Activated T-helper 2 cell treated with anti-CD3 and anti-CD28 coated beads, Interferon-gamma antibody, Interleukin-2, Interleukin-4, amounts not matched to agents 10 μg/mL and 5 μg/mL and 100 μg/mL, durations not matched to agents 14 hours and 24 hours and 36 hours (primary cell): Measurements from ENCODE around the gene ZFPM1. TPM values are rescaled to one million over a fixed set of nuclear protein-coding genes. Genes with fewer than 3 reads are reported as not detected.
A peak's percentile ranks its signal among the peaks of the same experiment; 100 is the strongest.

Experiments used
- DNase-seq: peaks from one replicate; pipeline ENCODE4 v3.0.0; 2021; ENCODE audit warnings: low spot score
- H3K27ac Mint-ChIP-seq: one replicate; pipeline ENCODE4 v1.8.0; 2021; ENCODE audit warnings: mixed read lengths
- H3K27me3 Mint-ChIP-seq: one replicate; pipeline ENCODE4 v1.8.0; 2021; ENCODE audit warnings: low read depth, mixed read lengths
- H3K36me3 Mint-ChIP-seq: one replicate; pipeline ENCODE4 v1.8.0; 2021; ENCODE audit warnings: low read depth, mixed read lengths
- H3K4me1 Mint-ChIP-seq: one replicate; pipeline ENCODE4 v1.8.0; 2021; ENCODE audit warnings: low read depth, mixed read lengths
- H3K4me3 Mint-ChIP-seq: one replicate; pipeline ENCODE4 v1.8.0; 2021; ENCODE audit warnings: low read depth, mild to moderate bottlenecking, moderate library complexity, mixed read lengths
- H3K9me3 Mint-ChIP-seq: one replicate; pipeline ENCODE4 v1.8.0; 2021; ENCODE audit warnings: mixed read lengths
- intact Hi-C: fragments of 100-400 bp; cut with micrococcal nuclease; formaldehyde crosslinking; loops from one replicate; pipeline ENCODE4 v1.15.1; 2023
- total RNA-seq: library from RNA; stranded (reverse); gene quantifications from 2 replicates; pipeline ENCODE4 v1.2.3, GENCODE V29; 2022

The ZFPM1 gene
- total RNA-seq, 1 donor from 2014 or later, result 14.5 TPM

DNA sequence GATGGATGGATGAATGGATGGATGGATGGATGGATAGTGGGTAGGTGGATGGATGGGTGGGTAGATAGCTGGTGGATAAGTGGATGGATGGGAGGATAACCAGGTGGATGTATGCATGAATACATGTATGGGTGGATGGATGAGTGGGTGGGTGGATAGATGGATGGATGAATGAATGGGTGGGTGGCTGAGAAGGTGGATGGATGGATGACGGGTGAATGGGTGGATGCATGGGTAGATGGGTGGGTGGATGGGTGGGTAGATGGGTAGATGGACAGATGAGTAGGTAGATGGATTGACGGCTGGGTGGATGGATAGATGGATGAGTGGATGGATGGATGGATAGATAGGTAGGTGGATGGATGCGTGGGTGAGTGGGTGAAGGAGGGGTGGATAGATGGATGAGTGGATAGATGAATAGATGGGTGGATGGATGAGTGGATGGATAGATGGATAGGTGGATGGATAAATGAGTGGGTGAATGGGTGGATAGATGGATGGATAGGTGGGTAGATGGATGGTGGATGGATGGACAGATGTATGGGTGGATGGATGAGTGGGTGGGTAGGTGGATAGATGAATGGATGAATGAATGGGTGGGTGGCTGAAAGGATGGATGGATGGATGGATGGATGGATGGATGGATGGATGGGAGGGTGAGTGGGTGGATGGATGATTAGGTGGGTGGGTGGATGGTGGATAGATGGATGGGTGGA lies 67.0 kb downstream of the ZFPM1 start:
- peaks cover 17% of the 10 kb centered on the region for H3K9me3 Mint-ChIP-seq
- no peak overlapping the region for H3K27ac Mint-ChIP-seq
- H3K4me1 Mint-ChIP-seq, result no peaks in the 10 kb centered on the region
- H3K4me3 Mint-ChIP-seq, result no peak overlapping the region
- no peaks in the 10 kb centered on the region for H3K27me3 Mint-ChIP-seq
- H3K36me3 Mint-ChIP-seq, result peaks cover 3% of the 10 kb centered on the region
- intact Hi-C loops, result no loop called here
- no peak for DNase-seq

DNA sequence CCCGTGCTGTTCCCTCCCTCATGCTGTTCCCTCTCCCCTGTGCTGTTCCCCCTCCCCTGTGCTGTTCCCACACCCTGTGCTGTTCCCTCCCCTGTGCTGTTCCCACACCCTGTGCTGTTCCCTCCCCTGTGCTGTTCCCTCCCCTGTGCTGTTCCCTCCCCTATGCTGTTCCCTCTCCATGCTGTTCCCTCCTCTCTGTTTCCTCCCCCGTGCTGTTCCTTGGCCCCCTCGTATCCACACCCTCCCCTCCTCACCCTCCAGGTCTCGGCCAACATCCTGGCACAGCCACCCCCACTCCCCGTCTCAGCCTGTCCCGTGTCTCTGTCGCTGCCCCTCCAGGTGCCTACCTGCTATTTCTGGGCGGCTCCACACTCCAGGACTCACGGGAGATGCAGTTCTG lies 68.6 kb downstream of the ZFPM1 start:
- Mint-ChIP-seq H3K36me3 (peaks cover 3% of the 10 kb centered on the region), H3K4me1 (no peaks in the 10 kb centered on the region), H3K27me3 (no peaks in the 10 kb centered on the region), H3K27ac (no peak overlapping the region), H3K4me3 (no peak overlapping the region), H3K9me3 (peaks cover 17% of the 10 kb centered on the region)
- DNase-seq, result no peak
- intact Hi-C loops, result no loop called here

GRCh38 chr16:88522276-88522949 lies 69.3 kb downstream of the ZFPM1 start:
- Mint-ChIP-seq H3K36me3 (peaks cover 3% of the 10 kb centered on the region), H3K4me3 (no peak overlapping the region), H3K27me3 (no peaks in the 10 kb centered on the region), H3K27ac (no peak overlapping the region), H3K9me3 (peaks cover 17% of the 10 kb centered on the region), H3K4me1 (no peaks in the 10 kb centered on the region)
- intact Hi-C loops, result no loop called here
- DNase-seq, result no peak

GRCh38 chr16:88523309-88524161 lies 70.5 kb downstream of the ZFPM1 start:
- Mint-ChIP-seq H3K27ac (no peak overlapping the region), H3K9me3 (peaks cover 13% of the 10 kb centered on the region), H3K4me3 (no peak overlapping the region), H3K27me3 (no peaks in the 10 kb centered on the region), H3K36me3 (no peaks in the 10 kb centered on the region), H3K4me1 (no peaks in the 10 kb centered on the region)
- no peak for DNase-seq
- intact Hi-C loops, result no loop called here

DNA sequence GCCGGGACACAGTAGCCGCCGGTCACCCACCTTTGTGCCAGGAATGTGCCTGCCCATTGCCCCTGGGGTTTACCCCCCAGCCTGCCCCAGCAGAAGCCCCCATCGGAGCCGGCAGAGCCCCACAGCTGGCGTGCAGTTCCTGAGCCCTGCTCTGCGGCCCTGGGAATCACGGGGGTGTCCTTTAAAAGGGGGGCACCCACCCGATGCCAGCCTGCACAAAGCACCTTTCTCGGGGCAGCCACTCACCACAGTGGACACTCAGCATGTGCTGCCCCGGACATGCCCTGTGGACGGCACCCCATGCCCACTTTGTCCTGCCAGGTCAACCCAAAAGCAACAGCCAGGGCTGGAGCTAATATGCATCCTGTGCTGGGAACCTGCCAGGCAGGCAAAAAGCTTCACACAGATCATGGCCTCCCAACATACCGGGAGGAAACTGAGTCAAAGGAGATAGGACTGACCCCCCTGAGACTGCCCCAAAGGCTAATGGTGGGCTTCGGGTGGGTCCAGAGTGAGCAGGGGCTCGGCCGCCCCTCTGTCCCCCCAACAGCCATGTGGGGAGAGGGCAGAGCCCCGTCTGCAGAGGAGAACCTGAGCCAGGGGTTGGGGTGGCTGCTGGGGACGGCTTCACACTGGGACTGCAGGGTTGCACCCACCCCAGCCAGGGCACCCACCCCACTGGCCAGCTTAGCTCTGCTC lies 71.3 kb downstream of the ZFPM1 start:
- Mint-ChIP-seq H3K27me3 (no peaks in the 10 kb centered on the region), H3K9me3 (peaks cover 6% of the 10 kb centered on the region), H3K4me1 (no peaks in the 10 kb centered on the region), H3K36me3 (no peaks in the 10 kb centered on the region), H3K4me3 (no peak overlapping the region), H3K27ac (no peak overlapping the region)
- DNase-seq, result no peak
- intact Hi-C loops, result no loop called here

- DNase-seq, result no peak
- Mint-ChIP-seq H3K4me1 (no peaks in the 10 kb centered on the region), H3K27me3 (no peaks in the 10 kb centered on the region), H3K36me3 (no peaks in the 10 kb centered on the region), H3K4me3 (no peak overlapping the region), H3K27ac (no peak overlapping the region), H3K9me3 (peaks cover 2% of the 10 kb centered on the region)
- intact Hi-C loops, result no loop called here
Measured at GRCh38 chr16:88524973-88525662, 72.0 kb downstream of the ZFPM1 start.

DNA sequence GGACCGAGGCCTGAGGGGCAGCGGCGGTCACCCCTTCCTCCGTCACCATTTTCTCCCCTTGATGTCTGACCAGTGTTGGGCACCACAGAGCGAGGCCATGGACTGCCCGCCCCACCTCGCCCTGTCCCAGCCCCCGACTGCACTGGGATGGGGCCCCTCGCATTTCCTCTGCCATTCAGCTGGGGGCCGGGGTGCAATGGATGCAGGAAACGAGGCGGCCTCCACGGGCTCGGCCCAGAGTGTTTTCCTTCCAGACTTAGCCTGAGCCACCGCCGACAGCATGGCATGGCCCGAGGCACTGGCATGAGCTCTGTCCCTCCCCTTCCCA lies 72.5 kb downstream of the ZFPM1 start:
- H3K27ac Mint-ChIP-seq, result no peak overlapping the region
- no peaks in the 10 kb centered on the region for H3K9me3 Mint-ChIP-seq
- no peaks in the 10 kb centered on the region for H3K36me3 Mint-ChIP-seq
- intact Hi-C loops, result no loop called here
- no peaks in the 10 kb centered on the region for H3K4me1 Mint-ChIP-seq
- no peak for DNase-seq
- H3K4me3 Mint-ChIP-seq, result no peak overlapping the region
- no peaks in the 10 kb centered on the region for H3K27me3 Mint-ChIP-seq

GRCh38 chr16:88526008-88526905 lies 73.2 kb downstream of the ZFPM1 start:
- Mint-ChIP-seq H3K36me3 (no peaks in the 10 kb centered on the region), H3K4me3 (no peak overlapping the region), H3K9me3 (no peaks in the 10 kb centered on the region), H3K27ac (no peak overlapping the region), H3K27me3 (no peaks in the 10 kb centered on the region), H3K4me1 (no peaks in the 10 kb centered on the region)
- DNase-seq, result no peak
- intact Hi-C loops, result no loop called here

DNA sequence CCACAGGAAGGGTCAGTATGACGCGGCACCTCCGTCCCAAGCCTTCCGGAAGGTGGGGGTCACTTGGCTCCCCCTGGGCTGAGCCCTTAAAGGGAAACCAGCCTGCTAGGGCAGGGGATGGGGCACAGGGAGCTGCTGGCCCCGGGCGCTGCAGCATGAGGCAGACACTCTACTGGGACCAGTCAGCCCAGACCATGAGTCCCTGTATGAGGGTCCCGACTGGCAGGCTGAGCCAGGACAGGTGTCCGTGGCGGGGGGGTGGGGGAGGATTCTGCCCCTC lies 73.8 kb downstream of the ZFPM1 start:
- Mint-ChIP-seq H3K27ac (no peak overlapping the region), H3K27me3 (no peaks in the 10 kb centered on the region), H3K4me1 (no peaks in the 10 kb centered on the region), H3K4me3 (no peak overlapping the region), H3K9me3 (no peaks in the 10 kb centered on the region), H3K36me3 (no peaks in the 10 kb centered on the region)
- no peak for DNase-seq
- intact Hi-C loops, result loop anchor here (1.0 kb wide), 1 partner anchor 84 kb away; no protein-coding TSS in a partner anchor

GRCh38 chr16:88527186-88527936 lies 74.3 kb downstream of the ZFPM1 start:
- DNase-seq, result peak; percentile 38
- Mint-ChIP-seq H3K9me3 (no peaks in the 10 kb centered on the region), H3K27ac (no peak overlapping the region), H3K4me1 (no peaks in the 10 kb centered on the region), H3K4me3 (no peak overlapping the region), H3K27me3 (no peaks in the 10 kb centered on the region), H3K36me3 (no peaks in the 10 kb centered on the region)
- intact Hi-C loops, result loop anchor here (1.0 kb wide), 1 partner anchor 84 kb away; no protein-coding TSS in a partner anchor
